ENCODE measurements around the gene GCNT3. TPM values are rescaled to one million over a fixed set of nuclear protein-coding genes. Genes with fewer than 3 reads are reported as not detected.
A peak's percentile ranks its signal among the peaks of the same experiment; 100 is the strongest.

The GCNT3 gene
- total RNA-seq, 1 donor, result 0.72 TPM

- Histone ChIP-seq H3K4me1 (ENCODE audit: insufficient read depth, low read length) (no peaks in the 10 kb centered on the region), H3K4me3 (ENCODE audit: insufficient read depth, low read length) (no peak overlapping the region), H3K4me2 (ENCODE audit: insufficient read depth, low read length) (no peak overlapping the region), H3K27ac (ENCODE audit: low read depth, low read length) (no peak overlapping the region), H3K79me2 (ENCODE audit: insufficient read depth, low read length) (no peaks in the 10 kb centered on the region), H2AFZ (ENCODE audit: low read length) (no peak overlapping the region), H3K36me3 (ENCODE audit: insufficient read depth, low read length) (no peaks in the 10 kb centered on the region), H4K20me1 (ENCODE audit: insufficient read depth, low read length) (no peaks in the 10 kb centered on the region), H3K27me3 (ENCODE audit: insufficient read depth, low read length) (peaks cover 28% of the 10 kb centered on the region), H3K9me3 (ENCODE audit: low read depth, low read length) (no peaks in the 10 kb centered on the region)
- DNase-seq (ENCODE audit: insufficient read length, low spot score, missing footprints), result no peak
- TF ChIP-seq CTCF (IDR thresholded peaks at IDR 0.05; ENCODE audit: extremely low read depth, low read depth, low read length), result no peak
These were observed 4.1 kb downstream of the GCNT3 start for GRCh38 chr15:59615661-59616060.

GRCh38 chr15:59616379-59616778 is 4.8 kb downstream of the GCNT3 start:
- no peak for DNase-seq (ENCODE audit: insufficient read length, low spot score, missing footprints)
- H3K27ac ChIP-seq (ENCODE audit: low read depth, low read length), result no peak overlapping the region
- no peaks in the 10 kb centered on the region for H4K20me1 ChIP-seq (ENCODE audit: insufficient read depth, low read length)
- no peak overlapping the region for H2AFZ ChIP-seq (ENCODE audit: low read length)
- H3K4me3 ChIP-seq (ENCODE audit: insufficient read depth, low read length), result no peak overlapping the region
- no peaks in the 10 kb centered on the region for H3K4me1 ChIP-seq (ENCODE audit: insufficient read depth, low read length)
- no peak for TF ChIP-seq CTCF (IDR thresholded peaks at IDR 0.05; ENCODE audit: extremely low read depth, low read depth, low read length)
- H3K4me2 ChIP-seq (ENCODE audit: insufficient read depth, low read length), result no peak overlapping the region
- H3K79me2 ChIP-seq (ENCODE audit: insufficient read depth, low read length), result no peaks in the 10 kb centered on the region
- no peaks in the 10 kb centered on the region for H3K36me3 ChIP-seq (ENCODE audit: insufficient read depth, low read length)
- peaks cover 28% of the 10 kb centered on the region for H3K27me3 ChIP-seq (ENCODE audit: insufficient read depth, low read length)
- no peaks in the 10 kb centered on the region for H3K9me3 ChIP-seq (ENCODE audit: low read depth, low read length)

- DNase-seq (ENCODE audit: insufficient read length, low spot score, missing footprints), result no peak
- TF ChIP-seq CTCF (IDR thresholded peaks at IDR 0.05; ENCODE audit: extremely low read depth, low read depth, low read length), result no peak
- Histone ChIP-seq H3K27ac (ENCODE audit: low read depth, low read length) (no peak overlapping the region), H3K79me2 (ENCODE audit: insufficient read depth, low read length) (no peaks in the 10 kb centered on the region), H2AFZ (ENCODE audit: low read length) (no peak overlapping the region), H3K9me3 (ENCODE audit: low read depth, low read length) (no peaks in the 10 kb centered on the region), H3K4me3 (ENCODE audit: insufficient read depth, low read length) (no peak overlapping the region), H3K4me1 (ENCODE audit: insufficient read depth, low read length) (no peaks in the 10 kb centered on the region), H4K20me1 (ENCODE audit: insufficient read depth, low read length) (no peaks in the 10 kb centered on the region), H3K4me2 (ENCODE audit: insufficient read depth, low read length) (no peak overlapping the region), H3K27me3 (ENCODE audit: insufficient read depth, low read length) (peaks cover 28% of the 10 kb centered on the region), H3K36me3 (ENCODE audit: insufficient read depth, low read length) (no peaks in the 10 kb centered on the region)
These were observed 6.8 kb downstream of the GCNT3 start for GRCh38 chr15:59618406-59618805.

- Histone ChIP-seq H3K4me1 (ENCODE audit: insufficient read depth, low read length) (no peaks in the 10 kb centered on the region), H3K36me3 (ENCODE audit: insufficient read depth, low read length) (no peaks in the 10 kb centered on the region), H2AFZ (ENCODE audit: low read length) (no peak overlapping the region), H3K4me3 (ENCODE audit: insufficient read depth, low read length) (no peak overlapping the region), H4K20me1 (ENCODE audit: insufficient read depth, low read length) (no peaks in the 10 kb centered on the region), H3K9me3 (ENCODE audit: low read depth, low read length) (no peaks in the 10 kb centered on the region), H3K27me3 (ENCODE audit: insufficient read depth, low read length) (peaks cover 26% of the 10 kb centered on the region), H3K4me2 (ENCODE audit: insufficient read depth, low read length) (no peak overlapping the region), H3K27ac (ENCODE audit: low read depth, low read length) (no peak overlapping the region), H3K79me2 (ENCODE audit: insufficient read depth, low read length) (no peaks in the 10 kb centered on the region)
- peak; percentile 62 for TF ChIP-seq CTCF (IDR thresholded peaks at IDR 0.05; ENCODE audit: extremely low read depth, low read depth, low read length)
- DNase-seq (ENCODE audit: insufficient read length, low spot score, missing footprints), result peak; percentile 92
These were observed 10.7 kb downstream of the GCNT3 start for GRCh38 chr15:59622289-59622688.
